ENCODE results near the gene ELFN2.

Gene ELFN2

GRCh38 chr22:37353839-37354238, 73.4 kb downstream of the ELFN2 start:
- no peak for DNase-seq

GRCh38 chr22:37352481-37352880, 74.8 kb downstream of the ELFN2 start:
- no peak for DNase-seq

- no peak for DNase-seq
These were observed 76.0 kb downstream of the ELFN2 start for GRCh38 chr22:37351232-37351631.

GRCh38 chr22:37349043-37349814, 78.0 kb downstream of the ELFN2 start:
- DNase-seq, result no peak

- no peak for DNase-seq
These were observed 80.8 kb downstream of the ELFN2 start for GRCh38 chr22:37346505-37346895.

- DNase-seq, result no peak
These were observed 81.3 kb downstream of the ELFN2 start for GRCh38 chr22:37345863-37346504.

- DNase-seq, result no peak
These were observed 82.4 kb downstream of the ELFN2 start for GRCh38 chr22:37344735-37345449.

GRCh38 chr22:37343863-37344734, 83.2 kb downstream of the ELFN2 start:
- DNase-seq, result no peak

GRCh38 chr22:37343348-37343747, 83.9 kb downstream of the ELFN2 start:
- no peak for DNase-seq

- no peak for DNase-seq
These were observed 85.2 kb downstream of the ELFN2 start for GRCh38 chr22:37342065-37342464.

GRCh38 chr22:37340331-37341262, 86.7 kb downstream of the ELFN2 start:
- DNase-seq, result no peak

GRCh38 chr22:37338539-37339246, 88.6 kb downstream of the ELFN2 start:
- DNase-seq, result no peak

GRCh38 chr22:37337204-37337943, 89.9 kb downstream of the ELFN2 start:
- no peak for DNase-seq

GRCh38 chr22:37336579-37336978, 90.7 kb downstream of the ELFN2 start:
- DNase-seq, result no peak

GRCh38 chr22:37335806-37336199, 91.5 kb downstream of the ELFN2 start:
- DNase-seq, result no peak

GRCh38 chr22:37334859-37335805, 92.1 kb downstream of the ELFN2 start:
- peak in 1 of 2 donors; percentile 20 for DNase-seq

GRCh38 chr22:37334461-37334858, 92.8 kb downstream of the ELFN2 start:
- no peak for DNase-seq

- no peak for DNase-seq
These were observed 93.4 kb downstream of the ELFN2 start for GRCh38 chr22:37333724-37334460.

Data from stimulated activated CD4-positive, alpha-beta T cell treated with anti-CD3 and anti-CD28 coated beads, Interleukin-2, amount 100 ng/mL, for 24 hours (primary cell).